HL-60/S4 (cell line): Measurements from ENCODE around the gene AHRR.
"Not testable (repeated sequence)": the region's sequence is repeated elsewhere in the genome, so short reads cannot be mapped to it uniquely, and the experiment has no call there.

ENCODE experiments used
- in situ Hi-C: fragments of 300-500 bp; cut with MboI; formaldehyde crosslinking; loops from 2 replicates; pipeline ENCODE4 v1.14.3; 2022; ENCODE audit warnings: low sequenced_read_pairs

The AHRR gene

DNA sequence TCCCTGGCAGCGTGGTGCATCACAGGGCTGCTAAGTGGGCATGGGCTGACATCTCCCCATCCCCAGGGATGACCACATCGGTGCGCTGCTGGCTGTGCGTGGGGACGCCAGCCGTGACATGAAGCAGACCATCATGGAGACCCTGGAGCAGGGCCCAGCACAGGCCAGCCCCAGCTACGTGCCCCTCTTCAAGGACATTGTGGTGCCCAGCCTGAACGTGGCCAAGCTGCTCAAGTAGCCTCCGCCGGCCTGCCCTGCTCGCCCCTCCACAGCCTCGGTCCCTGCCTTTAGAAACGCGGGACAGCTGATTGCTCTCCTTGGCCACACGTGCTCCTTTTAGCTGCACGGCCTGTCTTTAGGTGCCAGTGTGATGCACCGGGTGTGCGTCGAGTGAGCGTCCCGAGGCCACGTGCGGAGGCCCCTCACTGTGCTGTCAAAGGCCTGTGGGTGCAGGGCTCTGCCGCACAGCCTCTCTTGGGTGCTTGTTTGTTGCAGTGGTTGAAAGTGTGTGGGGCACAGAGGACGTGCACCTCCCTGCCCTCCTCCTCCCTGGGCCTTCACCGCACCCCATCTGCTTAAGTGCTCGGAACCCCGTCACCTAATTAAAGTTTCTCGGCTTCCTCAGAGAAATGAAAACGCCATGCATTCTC, 145.3 kb downstream of the AHRR start:
- in situ Hi-C loops, result no loop called here

DNA sequence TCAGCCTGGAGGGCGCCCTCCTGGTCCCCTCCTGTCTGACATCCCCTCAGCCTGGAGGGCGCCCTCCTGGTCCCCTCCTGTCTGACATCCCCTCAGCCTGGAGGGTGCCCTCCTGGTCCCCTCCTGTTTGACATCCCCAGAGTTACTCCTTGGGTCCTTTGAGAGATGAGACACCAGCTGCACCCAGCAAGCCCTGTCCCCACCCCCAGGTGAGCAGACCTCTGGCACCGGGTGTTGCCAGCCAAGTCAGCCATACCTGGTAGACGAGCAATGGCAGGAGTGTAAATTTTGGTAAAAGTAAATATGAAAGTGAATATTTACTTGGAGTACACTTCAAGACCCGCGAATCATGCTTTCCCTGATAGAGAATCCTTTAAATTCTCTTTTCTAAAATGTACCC, 146.9 kb downstream of the AHRR start:
- in situ Hi-C loops, result no loop called here

DNA sequence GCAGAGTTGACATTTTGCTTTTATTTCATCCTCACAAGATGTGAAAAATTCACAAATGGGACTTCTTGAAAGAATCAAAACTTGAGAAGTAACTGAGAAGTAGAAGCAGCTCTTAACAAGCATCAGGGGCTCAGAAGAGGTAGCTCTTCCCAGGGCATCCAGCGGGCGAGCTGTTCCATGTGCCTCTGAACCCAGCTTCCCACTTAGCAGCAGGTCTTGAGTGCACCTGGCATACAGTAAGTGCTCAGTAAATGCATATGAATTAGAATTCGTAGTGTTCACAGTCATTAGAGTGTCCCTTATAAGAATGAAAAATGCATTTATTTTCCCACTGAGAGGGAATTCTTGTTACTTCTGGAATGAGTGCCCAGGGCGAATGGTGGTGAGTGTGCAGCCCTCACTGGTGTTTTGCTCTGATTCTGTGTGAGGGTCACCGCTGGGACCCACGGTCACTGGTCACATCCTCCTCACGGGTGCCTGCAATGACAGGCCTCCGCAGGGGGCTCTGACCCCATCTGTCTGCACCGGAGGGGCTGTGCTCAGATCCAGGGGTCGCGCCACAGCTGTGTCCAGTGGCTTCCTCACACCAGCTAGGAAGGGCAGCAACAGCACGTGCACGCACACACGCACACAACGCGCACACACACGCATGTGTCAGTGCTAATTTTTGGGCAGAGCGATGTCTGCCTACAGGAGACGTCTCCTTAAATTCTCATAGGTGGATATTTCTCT, 148.4 kb downstream of the AHRR start:
- in situ Hi-C loops, result no loop called here

DNA sequence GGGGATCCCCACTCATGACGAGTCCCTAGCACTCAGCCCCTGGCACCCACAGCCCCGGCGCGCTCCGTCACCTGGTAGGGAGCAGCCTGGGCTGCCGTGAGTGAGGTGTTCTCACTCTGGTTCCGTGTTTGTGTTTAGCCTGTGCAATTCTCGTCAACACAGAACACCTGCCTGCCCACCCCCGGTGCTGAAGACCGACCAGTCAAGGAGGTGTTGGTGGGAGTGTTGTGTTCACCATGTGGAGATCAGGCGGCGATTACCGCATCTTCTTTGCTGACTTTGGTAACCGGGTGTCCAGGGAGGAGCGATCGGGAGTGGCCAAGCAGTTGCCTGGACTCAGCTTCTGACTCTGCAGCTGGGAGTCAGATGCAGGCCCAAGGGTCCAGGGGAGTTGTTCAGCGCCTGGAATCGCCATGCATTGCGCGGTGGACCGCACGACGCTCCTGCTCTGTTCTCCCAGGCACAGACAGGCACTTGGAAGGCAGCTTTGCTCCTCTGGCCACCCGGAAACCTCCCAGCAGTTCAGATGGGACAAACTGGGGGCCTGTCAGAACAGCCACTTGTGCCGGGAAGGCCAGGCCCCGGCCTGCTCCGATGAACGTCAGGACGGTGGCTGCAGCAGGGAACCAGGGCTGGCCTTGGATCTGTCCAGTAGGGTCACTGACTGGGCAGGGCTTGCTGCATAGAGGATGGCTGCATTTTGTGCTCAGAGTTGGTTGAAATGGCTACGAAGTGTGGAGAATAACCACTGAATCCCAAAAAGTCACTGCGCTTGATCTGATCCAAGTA, 149.6 kb downstream of the AHRR start:
- in situ Hi-C loops, result no loop called here

DNA sequence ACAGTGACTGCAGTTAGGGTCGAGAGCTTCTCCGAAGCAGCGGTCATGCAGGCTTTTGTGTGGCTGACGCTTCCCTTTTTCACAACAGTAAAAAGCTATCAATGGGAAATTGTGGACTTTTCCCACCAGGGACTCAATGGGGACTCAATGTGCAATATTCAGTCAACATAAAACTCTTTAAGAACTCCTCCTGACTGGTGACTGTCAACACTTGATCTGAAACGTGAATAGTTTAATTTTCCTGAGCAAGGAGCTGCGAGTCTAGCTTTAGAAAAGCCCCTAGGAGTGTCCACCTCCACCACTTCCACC, 150.2 kb downstream of the AHRR start:
- in situ Hi-C loops, result no loop called here

DNA sequence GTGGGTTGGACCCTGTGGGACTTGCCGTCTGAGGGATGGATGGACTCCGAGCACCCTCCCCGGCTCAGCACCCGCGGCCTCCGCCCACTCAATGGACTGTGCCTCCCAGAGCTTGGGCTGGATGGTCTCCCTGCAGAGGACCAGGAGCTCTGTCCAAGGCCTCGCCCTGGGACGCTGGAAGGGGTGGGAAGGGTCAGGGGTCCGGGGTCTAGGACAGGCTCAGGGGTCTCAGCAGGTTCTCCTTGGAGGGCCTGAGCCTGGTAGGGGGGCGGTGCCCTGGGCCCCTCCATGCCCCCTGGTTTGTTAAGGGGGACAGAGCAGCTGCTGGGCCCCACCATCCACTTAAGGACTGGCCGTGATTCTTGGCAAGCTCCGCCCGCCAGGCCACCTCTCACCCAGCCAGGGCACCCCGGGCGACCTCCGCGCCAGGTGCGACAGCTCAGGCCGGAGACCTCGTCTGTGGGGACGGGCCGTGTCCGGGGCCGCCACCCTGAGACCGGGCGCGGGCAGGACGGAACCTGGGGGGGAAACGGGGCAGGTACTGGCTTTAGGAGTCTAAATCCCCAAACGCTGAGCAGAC, 150.7 kb downstream of the AHRR start:
- in situ Hi-C loops, result no loop called here

DNA sequence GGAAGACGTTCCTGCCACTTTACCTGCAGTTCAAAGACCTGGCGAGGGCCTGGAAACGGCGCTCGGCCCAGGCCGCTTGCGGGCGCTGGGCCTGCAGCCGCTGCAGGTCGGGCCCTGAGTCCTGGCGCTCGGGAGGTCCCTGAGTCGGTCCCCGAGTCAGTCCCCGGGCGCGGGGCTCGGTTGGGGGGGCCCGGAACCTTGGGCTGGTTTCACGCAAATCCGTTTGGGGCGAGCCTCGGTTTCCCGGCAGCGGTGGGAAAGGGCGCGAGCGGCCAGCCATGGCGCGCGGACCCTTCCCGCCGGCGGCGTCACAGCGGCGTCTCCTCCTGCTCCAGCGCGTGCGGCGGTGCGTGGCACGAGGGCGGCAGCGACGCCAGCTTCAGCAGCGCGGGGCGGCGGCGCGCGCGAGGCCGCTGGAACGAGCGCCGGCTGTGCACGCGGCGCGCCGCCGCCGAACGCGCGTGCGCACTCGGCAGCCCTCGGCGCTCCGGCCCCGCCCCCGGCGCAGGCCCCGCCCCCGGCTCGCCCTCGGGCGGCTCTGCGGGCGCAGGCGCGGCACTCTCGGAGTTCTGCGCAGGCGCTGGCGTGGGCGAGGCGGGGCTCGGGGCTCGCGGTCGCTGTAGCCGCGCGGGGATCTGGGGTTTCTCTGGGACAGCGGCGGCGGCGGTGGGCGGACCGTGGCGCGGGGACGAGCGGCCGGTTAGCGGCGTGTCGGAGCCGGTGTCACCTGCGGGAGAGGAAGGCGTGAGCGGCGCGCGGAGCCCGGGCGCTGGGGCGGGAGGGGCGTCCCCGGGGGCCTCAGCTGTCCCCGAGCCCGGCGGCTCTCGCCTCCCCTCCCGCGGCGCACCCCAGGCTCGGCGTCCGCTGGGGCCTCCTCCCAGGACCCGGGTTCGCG, 151.4 kb downstream of the AHRR start:
- in situ Hi-C loops, result no loop called here

DNA sequence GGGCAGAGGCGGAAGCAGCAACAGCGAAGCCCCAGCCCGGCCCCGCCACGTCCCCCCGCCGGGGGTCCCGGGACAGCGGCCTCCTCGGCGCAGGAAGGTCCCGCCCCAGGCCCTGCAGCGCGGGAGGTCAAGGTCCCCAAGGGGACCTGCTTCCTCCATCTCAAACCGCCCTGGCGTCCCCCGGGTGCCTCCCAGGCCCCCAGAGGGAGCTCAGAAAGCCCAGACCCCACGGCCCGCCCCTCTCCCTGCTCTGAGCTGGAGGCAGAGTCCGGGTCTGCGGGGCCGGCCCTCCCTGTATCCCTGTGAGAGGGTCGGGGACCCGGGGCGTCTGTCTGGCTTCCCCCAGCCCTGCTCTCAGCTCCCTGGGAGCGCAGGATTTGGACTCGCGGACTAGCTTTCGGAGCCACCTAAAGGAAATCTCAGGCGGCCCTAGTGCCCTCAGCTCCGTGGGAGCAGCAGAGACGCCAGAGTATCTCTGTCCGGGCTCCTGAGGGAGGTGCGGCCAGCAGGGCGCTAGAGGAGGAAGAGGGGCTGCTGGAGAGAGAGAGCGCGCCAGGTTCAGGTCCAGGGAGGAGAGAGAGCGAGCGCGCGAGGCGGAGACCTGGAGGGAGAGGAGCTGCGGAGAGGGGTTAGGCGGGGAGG, 152.2 kb downstream of the AHRR start:
- in situ Hi-C loops, result no loop called here

DNA sequence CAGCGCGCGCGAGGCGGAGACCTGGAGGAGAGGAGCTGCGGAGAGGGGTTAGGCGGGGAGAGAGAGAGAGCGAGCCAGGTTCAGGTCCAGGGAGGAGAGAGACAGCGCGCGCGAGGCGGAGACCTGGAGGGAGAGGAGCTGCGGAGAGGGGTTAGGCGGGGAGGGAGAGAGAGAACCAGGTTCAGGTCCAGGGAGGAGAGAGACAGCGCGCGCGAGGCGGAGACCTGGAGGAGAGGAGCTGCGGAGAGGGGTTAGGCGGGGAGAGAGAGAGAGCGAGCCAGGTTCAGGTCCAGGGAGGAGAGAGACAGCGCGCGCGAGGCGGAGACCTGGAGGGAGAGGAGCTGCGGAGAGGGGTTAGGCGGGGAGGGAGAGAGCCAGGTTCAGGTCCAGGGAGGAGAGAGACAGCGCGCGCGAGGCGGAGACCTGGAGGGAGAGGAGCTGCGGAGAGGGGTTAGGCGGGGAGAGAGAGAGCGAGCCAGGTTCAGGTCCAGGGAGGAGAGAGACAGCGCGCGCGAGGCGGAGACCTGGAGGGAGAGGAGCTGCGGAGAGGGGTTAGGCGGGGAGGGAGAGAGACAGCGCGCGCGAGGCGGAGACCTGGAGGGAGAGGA, 152.8 kb downstream of the AHRR start:
- in situ Hi-C loops, result not testable (repeated sequence)

DNA sequence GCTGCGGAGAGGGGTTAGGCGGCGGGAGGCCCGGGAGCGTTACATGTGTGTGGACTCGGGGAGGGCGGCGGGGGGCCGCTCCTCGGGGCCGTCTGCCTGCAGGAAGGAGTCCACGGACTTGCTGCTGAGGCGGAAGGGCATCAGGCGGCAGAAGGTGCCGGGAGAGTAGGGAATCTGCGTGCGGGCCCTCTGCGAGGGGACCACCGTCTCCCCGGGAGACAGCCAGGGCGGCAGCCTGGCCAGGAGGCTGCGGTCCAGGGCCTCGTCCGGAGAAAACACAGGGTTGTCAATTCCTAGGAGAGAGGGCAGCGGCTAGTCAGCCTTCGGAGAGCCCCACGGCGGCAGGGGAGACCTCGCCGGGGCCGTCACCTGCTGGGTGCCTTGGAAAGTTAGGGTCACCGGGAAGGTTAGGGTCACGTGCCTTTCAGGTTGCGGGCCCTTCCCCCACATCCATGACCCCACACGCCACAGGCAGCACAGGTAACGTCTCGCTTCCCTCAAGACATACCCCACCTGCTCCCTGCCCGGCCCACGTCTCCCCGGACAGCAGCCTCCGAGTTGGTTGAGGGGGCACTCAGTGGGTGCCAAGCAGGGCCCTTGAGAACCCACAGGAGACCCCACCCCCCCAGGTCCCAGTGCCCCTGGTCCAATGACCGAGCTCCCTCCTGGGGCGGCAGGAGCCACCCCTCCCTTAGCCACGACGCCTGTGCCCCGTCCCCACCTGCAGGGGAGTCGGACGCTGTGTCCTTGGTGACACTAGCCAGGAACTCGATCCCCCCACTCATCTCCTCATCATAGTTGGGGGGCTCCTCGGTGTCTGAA, 153.5 kb downstream of the AHRR start:
- in situ Hi-C loops, result no loop called here

DNA sequence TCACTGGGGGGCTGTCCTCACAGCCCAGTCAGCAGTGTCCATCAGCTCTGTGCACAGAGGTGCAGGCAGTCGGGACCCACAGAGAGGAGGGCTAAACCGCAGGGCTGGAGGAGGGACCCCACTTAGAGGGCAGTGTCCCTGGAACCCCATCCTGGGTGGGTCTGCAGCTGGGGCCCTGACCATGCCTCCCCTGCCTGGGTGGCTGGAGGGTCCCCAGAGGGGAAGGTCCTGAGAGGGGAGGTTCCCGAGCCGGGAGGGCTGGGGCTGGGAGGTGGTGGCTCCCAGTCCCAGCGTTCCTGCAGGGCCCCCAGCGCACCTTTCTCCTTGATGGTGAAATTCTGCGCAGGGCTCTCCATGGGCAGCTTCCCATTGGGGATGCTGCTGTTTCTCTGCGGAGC, 154.2 kb downstream of the AHRR start:
- in situ Hi-C loops, result no loop called here

DNA sequence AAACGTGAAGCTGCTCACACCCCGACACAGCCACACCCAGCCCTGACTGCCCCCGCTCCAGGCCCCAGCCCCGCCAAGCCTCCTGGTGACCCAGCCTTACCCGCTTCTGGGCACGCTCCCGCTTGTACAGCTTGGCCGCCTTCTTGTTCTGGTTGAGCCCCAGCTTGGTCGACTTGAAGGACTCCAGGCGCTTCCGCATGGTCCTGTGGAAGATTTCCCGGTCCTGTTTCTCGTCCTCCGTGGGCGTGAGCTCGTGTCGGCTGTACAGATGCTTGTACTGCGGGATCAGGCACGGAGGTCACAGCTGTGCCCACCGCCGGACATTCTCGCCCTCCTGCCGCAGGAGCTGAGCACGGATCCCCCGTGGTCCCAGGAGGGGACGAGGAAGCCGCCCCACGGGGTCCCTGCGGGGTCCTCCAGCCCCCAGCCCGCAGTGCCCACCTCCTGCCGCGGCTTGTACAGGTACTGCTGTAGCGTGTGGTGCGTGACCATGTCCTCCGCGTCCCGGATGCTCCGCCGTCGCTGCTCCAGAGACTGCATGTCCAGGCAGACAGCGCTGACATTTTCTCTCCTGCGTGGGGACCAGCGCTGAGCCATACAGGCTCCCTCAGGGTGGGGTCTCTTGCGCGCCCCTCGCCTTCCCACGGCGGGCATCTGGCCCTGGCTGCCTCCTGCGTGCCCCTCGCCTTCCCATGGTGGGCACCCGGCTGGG, 154.7 kb downstream of the AHRR start:
- in situ Hi-C loops, result no loop called here

DNA sequence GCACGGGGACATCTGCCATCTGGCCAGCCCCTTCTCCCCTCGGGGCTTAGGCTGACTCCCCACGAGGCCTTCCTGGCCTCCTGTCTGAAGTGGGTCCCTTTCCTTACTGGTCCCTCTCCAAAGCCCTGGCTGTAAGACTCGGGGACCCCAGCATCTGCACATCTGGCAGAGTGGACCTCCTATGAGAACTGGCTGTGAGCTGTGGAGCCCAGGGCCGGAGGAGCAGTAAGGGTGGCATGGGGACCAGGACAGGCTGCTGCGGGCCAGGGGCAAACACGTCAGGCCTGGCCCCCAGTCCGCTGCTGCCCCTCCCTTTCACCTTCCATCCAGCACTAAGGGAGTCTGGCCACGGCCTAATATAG, 155.3 kb downstream of the AHRR start:
- in situ Hi-C loops, result no loop called here

DNA sequence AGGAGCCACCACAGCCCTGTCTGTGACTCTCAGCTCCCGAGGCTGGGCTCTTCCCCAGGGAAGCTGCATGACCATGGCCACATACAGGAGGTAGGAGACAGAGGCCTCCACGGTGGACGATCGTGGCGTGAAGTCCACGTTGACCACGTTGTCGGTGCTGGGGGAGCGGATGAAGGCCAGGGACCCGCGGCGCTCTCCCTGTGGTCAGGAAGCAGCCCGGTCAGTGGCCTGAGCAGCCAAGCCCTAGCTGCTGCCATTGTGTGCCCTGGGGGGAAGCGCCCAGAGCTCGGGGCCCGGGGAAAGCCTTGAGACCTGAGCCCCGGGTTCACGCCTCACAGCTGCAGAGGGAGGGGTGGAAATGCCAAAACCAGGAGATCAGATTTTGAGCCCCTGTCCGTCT, 155.7 kb downstream of the AHRR start:
- in situ Hi-C loops, result no loop called here

DNA sequence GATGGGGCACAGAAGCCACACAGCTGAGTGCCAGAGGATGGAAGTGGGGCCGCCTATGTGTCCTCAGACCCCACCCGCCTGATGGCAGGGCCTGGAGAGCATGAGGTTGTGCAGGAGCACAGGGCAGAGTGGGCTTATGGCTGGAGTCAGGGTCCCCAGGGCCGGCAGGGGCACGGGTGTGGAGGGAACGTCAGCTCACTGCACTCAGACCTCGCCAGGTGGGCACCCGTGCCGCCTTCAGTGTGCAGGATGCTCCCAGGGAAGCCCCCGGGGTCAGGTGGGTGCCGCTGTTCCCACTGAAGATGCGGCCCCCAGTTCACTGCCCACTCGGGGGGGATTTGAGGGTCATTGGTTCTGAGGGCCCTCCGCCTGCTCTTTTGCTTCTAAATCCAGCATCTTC, 156.4 kb downstream of the AHRR start:
- in situ Hi-C loops, result no loop called here

DNA sequence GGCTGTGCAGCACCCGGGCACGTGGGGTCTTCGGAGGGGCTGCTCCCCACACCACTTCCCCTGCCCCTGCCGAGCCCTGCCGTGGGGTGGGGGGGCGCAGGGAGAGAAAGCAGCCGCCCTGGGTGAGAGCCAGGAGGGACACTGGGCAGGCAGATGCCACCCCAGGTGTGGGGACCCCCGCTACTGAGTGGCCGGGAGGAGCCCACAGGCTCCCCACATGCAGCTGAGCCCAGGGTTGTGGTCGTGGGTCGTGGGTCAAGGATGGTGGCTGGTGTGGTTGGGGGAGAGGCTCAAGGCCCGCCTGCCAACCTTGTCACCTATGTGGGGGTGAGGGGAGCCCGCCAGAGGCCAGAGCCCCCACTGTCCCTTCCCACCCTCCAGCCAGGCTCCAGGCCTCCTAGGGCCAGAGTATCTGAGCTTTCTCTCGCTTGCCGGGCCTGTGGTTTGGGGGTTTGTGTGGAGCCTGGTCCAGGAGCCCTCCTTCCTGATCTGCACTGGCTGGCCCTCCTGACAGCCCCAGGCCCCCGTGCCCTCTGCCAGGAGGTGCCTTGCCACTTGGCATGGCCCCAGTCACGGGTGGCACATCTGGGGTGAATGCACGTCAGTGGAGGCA, 157.0 kb downstream of the AHRR start:
- in situ Hi-C loops, result no loop called here

DNA sequence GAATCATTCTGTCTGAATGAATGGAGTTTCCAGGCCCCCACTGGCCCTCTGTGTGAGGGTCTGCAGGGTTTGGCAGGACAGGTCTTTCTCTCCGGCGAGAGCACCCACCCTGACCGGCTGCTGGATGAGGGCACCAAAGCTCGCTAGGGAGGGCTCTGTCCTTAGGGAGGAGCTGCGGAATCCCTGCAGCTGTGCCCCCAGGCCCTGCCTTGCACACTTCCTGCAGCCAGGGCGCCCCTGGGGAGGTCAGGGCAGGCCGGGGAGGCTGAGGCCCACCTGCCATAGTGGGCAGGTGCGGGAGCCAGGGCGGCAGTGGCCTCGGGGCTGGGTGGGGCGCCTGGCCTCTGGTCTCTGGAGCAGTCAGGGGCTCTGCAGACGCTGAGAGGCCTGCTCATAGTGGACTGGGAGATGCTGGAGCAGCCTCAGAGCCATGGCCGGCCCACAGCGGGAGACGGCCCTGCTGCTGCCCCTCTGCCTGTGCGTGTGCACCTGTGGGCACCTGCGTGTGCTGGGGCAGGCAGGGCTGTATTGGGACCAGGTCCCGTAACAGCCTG, 157.5 kb downstream of the AHRR start:
- in situ Hi-C loops, result no loop called here
